ENCODE measurements around the gene TSPYL4. TPM values are rescaled to one million over a fixed set of nuclear protein-coding genes. Genes with fewer than 3 reads are reported as not detected.
A peak's percentile ranks its signal among the peaks of the same experiment; 100 is the strongest.

The TSPYL4 gene
- polyA plus RNA-seq, 3 donors = 1.8 to 3.6 (median 2.2) TPM

DNA sequence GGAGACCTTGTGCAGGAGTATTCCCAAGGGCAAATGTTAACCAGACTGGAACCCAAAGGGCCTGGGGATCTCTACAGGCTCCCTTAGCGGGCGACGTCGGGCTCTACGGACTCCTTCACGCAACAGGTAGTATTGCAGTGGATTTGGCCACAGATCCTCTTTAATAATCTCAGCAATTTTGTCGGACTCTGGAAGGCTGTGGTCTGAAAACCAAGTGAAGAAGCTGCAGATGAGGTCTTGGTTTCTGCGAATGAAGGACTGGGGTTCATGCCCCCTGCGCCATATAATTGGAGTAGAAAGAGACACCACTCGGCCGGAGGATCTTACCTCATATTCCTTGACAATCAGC lies 24.6 kb upstream of the TSPYL4 start:
- Histone ChIP-seq H3K9ac (ENCODE audit: insufficient read depth, low read length, poor library complexity, severe bottlenecking) (peak overlapping the region; percentile 96), H3K79me2 (ENCODE audit: insufficient read depth, low read length) (peaks cover 52% of the 10 kb centered on the region), H3K9me3 (replicated peaks in 1 of 2; ENCODE audit: control insufficient read depth in 1 of 2, insufficient read depth in 1 of 2, low read length in 2 of 2) (no peaks in the 10 kb centered on the region), H4K20me1 (ENCODE audit: insufficient read depth, low read length) (peaks cover 27% of the 10 kb centered on the region), H2AFZ (ENCODE audit: insufficient read depth, low read depth, low read length, poor library complexity, severe bottlenecking) (peak overlapping the region; percentile 86), H3K4me1 (ENCODE audit: control insufficient read depth in 1 of 2, insufficient read depth in 2 of 2, low read length in 2 of 2) (peaks cover 36 to 49% of the 10 kb centered on the region in 2 donors), H3K27ac (ENCODE audit: low read depth in 1 of 2, low read length in 2 of 2) (peak overlapping the region; percentile 96 to 97), H3K4me2 (replicated peaks; ENCODE audit: extremely low read depth, low read length, poor library complexity, severe bottlenecking) (peak overlapping the region; percentile 85), H3K27me3 (ENCODE audit: control insufficient read depth in 2 of 2, insufficient read depth in 2 of 2, low read length in 2 of 2) (no peaks in the 10 kb centered on the region), H3K4me3 (replicated peaks in 1 of 3; ENCODE audit: low read depth in 2 of 3, low read length in 3 of 3) (peak overlapping the region; percentile 53 to 90 (median 85)), H3K36me3 (replicated peaks in 1 of 2; ENCODE audit: control insufficient read depth in 1 of 2, insufficient read depth in 2 of 2, low read length in 2 of 2) (peaks cover 5 to 13% of the 10 kb centered on the region in 2 donors)
- 98% methylated on average over 7 of the region's 11 CpGs for whole genome bisulfite sequencing (ENCODE audit: insufficient coverage)
- Mint-ChIP-seq H3K4me3 (peak overlapping the region; percentile 96 to 100), H3K27me3 (ENCODE audit: low read depth in 3 of 3) (peaks cover 0 to 1% (median 0%) of the 10 kb centered on the region in 3 donors), H3K9me3 (no peaks in the 10 kb centered on the region), H3K4me1 (peaks cover 43% of the 10 kb centered on the region), H3K36me3 (peaks cover 16 to 24% of the 10 kb centered on the region in 2 donors), H3K27ac (peak overlapping the region; percentile 98 to 99 (median 99))
- no peak for DNase-seq
- intact Hi-C loops (cut with micrococcal nuclease) = loop anchor here in 1 of 2 donors (5.0 kb wide), 1 partner anchor 254 kb away; no protein-coding TSS in a partner anchor
- TF ChIP-seq, protein P1, sequence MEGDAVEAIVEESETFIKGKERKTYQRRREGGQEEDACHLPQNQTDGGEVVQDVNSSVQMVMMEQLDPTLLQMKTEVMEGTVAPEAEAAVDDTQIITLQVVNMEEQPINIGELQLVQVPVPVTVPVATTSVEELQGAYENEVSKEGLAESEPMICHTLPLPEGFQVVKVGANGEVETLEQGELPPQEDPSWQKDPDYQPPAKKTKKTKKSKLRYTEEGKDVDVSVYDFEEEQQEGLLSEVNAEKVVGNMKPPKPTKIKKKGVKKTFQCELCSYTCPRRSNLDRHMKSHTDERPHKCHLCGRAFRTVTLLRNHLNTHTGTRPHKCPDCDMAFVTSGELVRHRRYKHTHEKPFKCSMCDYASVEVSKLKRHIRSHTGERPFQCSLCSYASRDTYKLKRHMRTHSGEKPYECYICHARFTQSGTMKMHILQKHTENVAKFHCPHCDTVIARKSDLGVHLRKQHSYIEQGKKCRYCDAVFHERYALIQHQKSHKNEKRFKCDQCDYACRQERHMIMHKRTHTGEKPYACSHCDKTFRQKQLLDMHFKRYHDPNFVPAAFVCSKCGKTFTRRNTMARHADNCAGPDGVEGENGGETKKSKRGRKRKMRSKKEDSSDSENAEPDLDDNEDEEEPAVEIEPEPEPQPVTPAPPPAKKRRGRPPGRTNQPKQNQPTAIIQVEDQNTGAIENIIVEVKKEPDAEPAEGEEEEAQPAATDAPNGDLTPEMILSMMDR (IDR thresholded peaks at IDR 0.05) = no peak

DNA sequence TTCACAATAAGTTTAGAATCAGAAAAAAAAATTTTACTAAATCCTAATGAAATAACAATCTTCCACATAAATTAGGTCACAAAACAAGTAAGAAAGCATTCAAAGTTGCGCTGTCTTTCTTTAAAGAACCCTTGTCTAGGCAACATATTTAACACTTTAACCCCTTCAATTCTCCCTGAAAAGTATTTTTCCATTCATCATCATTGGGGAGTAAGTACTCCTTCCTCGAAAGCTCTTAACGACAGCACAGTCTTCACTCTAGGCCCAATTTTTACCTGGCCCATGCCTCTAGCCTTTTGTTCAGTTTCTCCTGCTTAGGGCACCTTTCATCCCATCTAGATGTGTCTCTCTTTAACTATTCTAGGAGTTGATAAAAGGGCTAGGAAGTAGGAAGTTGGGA lies 23.2 kb upstream of the TSPYL4 start:
- Mint-ChIP-seq H3K9me3 (no peaks in the 10 kb centered on the region), H3K27ac (peak overlapping the region; percentile 1 to 99 (median 64)), H3K4me1 (peaks cover 43% of the 10 kb centered on the region), H3K4me3 (peak overlapping the region; percentile 49 to 96), H3K27me3 (ENCODE audit: low read depth in 3 of 3) (no peaks in the 10 kb centered on the region), H3K36me3 (peaks cover 23 to 31% of the 10 kb centered on the region in 2 donors)
- 100% methylated on average over 1 of the region's 3 CpGs for WGBS (ENCODE audit: insufficient coverage)
- Histone ChIP-seq H3K4me3 (replicated peaks in 1 of 3; ENCODE audit: low read depth in 2 of 3, low read length in 3 of 3) (peak overlapping the region in 1 of 3 experiments; percentile 90), H3K4me2 (replicated peaks; ENCODE audit: extremely low read depth, low read length, poor library complexity, severe bottlenecking) (peak overlapping the region; percentile 85), H3K4me1 (ENCODE audit: control insufficient read depth in 1 of 2, insufficient read depth in 2 of 2, low read length in 2 of 2) (peaks cover 36 to 49% of the 10 kb centered on the region in 2 donors), H3K9ac (ENCODE audit: insufficient read depth, low read length, poor library complexity, severe bottlenecking) (no peak overlapping the region), H3K9me3 (replicated peaks in 1 of 2; ENCODE audit: control insufficient read depth in 1 of 2, insufficient read depth in 1 of 2, low read length in 2 of 2) (no peaks in the 10 kb centered on the region), H2AFZ (ENCODE audit: insufficient read depth, low read depth, low read length, poor library complexity, severe bottlenecking) (no peak overlapping the region), H3K79me2 (ENCODE audit: insufficient read depth, low read length) (peaks cover 52% of the 10 kb centered on the region), H4K20me1 (ENCODE audit: insufficient read depth, low read length) (peaks cover 27% of the 10 kb centered on the region), H3K27me3 (ENCODE audit: control insufficient read depth in 2 of 2, insufficient read depth in 2 of 2, low read length in 2 of 2) (no peaks in the 10 kb centered on the region), H3K36me3 (replicated peaks in 1 of 2; ENCODE audit: control insufficient read depth in 1 of 2, insufficient read depth in 2 of 2, low read length in 2 of 2) (peaks cover 10 to 27% of the 10 kb centered on the region in 2 donors), H3K27ac (ENCODE audit: low read depth in 1 of 2, low read length in 2 of 2) (peak overlapping the region in 1 of 2 donors; percentile 97)
- no peak for DNase-seq
- intact Hi-C loops (cut with micrococcal nuclease) = loop anchor here in 1 of 2 donors (5.0 kb wide), 1 partner anchor 255 kb away; no protein-coding TSS in a partner anchor
- TF ChIP-seq, protein P1 (IDR thresholded peaks at IDR 0.05) = no peak

Measured in CD14-positive monocyte (primary cell).